Measurements from ENCODE around the gene RPUSD1.

DNA sequence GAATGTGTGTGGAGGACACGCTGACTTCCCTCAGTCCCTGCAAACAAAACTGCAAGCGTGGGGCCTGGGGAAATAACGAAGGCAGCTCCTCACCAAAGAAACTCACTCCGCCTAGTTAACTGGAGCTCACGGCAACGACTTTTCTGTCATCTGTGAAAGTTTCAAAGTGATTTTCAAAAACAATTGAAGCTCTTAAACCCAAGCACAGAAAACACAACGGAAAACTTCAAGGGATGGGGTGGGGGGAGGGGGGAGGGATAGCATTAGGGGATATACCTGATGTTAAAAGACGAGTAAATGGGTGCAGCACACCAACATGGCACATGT, 15.5 kb upstream of the RPUSD1 start:
- TF ChIP-seq, protein P1, sequence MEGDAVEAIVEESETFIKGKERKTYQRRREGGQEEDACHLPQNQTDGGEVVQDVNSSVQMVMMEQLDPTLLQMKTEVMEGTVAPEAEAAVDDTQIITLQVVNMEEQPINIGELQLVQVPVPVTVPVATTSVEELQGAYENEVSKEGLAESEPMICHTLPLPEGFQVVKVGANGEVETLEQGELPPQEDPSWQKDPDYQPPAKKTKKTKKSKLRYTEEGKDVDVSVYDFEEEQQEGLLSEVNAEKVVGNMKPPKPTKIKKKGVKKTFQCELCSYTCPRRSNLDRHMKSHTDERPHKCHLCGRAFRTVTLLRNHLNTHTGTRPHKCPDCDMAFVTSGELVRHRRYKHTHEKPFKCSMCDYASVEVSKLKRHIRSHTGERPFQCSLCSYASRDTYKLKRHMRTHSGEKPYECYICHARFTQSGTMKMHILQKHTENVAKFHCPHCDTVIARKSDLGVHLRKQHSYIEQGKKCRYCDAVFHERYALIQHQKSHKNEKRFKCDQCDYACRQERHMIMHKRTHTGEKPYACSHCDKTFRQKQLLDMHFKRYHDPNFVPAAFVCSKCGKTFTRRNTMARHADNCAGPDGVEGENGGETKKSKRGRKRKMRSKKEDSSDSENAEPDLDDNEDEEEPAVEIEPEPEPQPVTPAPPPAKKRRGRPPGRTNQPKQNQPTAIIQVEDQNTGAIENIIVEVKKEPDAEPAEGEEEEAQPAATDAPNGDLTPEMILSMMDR (optimal IDR thresholded peaks at IDR 0.05 in 1 of 3, IDR thresholded peaks at IDR 0.05 in 1 of 3, conservative IDR thresholded peaks at IDR 0.05 in 1 of 3; ENCODE audit: extremely low read depth in 1 of 3, insufficient read depth in 2 of 3, low read length in 3 of 3) = no peak
- TF ChIP-seq EZH2 (IDR thresholded peaks at IDR 0.05; ENCODE audit: low read length) = no peak

Measured in keratinocyte (primary cell).